OCI-LY1 (cell line): ENCODE results near the gene CKS2.

Experiments
- H2AFZ ChIP-seq: fragments of 200-600 bp; sonication (generic), shearing (Covaris generic); 2 replicates; pipeline ENCODE4 v1.6.0; 2014; ENCODE audit warnings: antibody characterized with exemption, mild to moderate bottlenecking, low read length
- H3F3A ChIP-seq: fragments of 200-600 bp; sonication (generic), shearing (Covaris generic); 2 replicates; pipeline ENCODE4 v1.6.0; 2014; ENCODE audit warnings: mild to moderate bottlenecking, antibody characterized with exemption, low read length, moderate library complexity; ENCODE audit not compliant: insufficient read depth
- H3K27ac ChIP-seq: fragments of 200-600 bp; sonication (generic); 2 replicates; pipeline ENCODE4 v1.5.1; 2014; ENCODE audit warnings: low read length, mixed run types, mild to moderate bottlenecking, low read depth; ENCODE audit not compliant: poor library complexity, severe bottlenecking
- H3K27me3 ChIP-seq: fragments of 200-600 bp; sonication (generic); 2 replicates; pipeline ENCODE4 v1.6.0; 2014; ENCODE audit warnings: antibody characterized with exemption, mild to moderate bottlenecking, low read length, moderate library complexity; ENCODE audit not compliant: insufficient read depth
- H3K36me3 ChIP-seq: fragments of 200-600 bp; sonication (generic); 2 replicates; pipeline ENCODE4 v1.6.1; 2014; ENCODE audit warnings: mild to moderate bottlenecking, antibody characterized with exemption, low read length, moderate library complexity, mixed read lengths; ENCODE audit not compliant: insufficient read depth
- H3K4me1 ChIP-seq: fragments of 200-600 bp; sonication (generic); 2 replicates; pipeline ENCODE4 v1.5.1; 2014; ENCODE audit warnings: mild to moderate bottlenecking, low read length, moderate library complexity; ENCODE audit not compliant: insufficient read depth, severe bottlenecking
- H3K4me2 ChIP-seq: fragments of 200-600 bp; sonication (generic), shearing (Covaris generic); 2 replicates; pipeline ENCODE4 v1.6.1; 2014; ENCODE audit warnings: low read length
- H3K4me3 ChIP-seq: fragments of 200-600 bp; sonication (generic); 2 replicates; pipeline ENCODE4 v1.5.1; 2014; ENCODE audit warnings: low read length, low read depth, mild to moderate bottlenecking, mixed read lengths; ENCODE audit not compliant: poor library complexity, severe bottlenecking
- H3K79me2 ChIP-seq: fragments of 200-600 bp; shearing (Covaris generic); 2 replicates; pipeline ENCODE4 v1.6.1; 2016; ENCODE audit warnings: mixed run types, low read length, mixed read lengths; ENCODE audit not compliant: insufficient read depth
- H3K9ac ChIP-seq: fragments of 200-600 bp; sonication (generic), shearing (Covaris generic); 2 replicates; pipeline ENCODE4 v1.6.1; 2014; ENCODE audit warnings: mild to moderate bottlenecking, low read length, mixed read lengths
- H3K9me2 ChIP-seq: fragments of 200-600 bp; sonication (generic), shearing (Covaris generic); 2 replicates; pipeline ENCODE4 v1.6.1; 2014; ENCODE audit warnings: low read depth, mild to moderate bottlenecking, low read length, mixed read lengths
- H3K9me3 ChIP-seq: fragments of 200-600 bp; shearing (Covaris generic); 2 replicates; pipeline ENCODE4 v1.6.1; 2014; ENCODE audit warnings: low read length, mixed read lengths
- H4K20me1 ChIP-seq: fragments of 200-600 bp; sonication (generic), shearing (Covaris generic); 2 replicates; pipeline ENCODE4 v1.6.0; 2016; ENCODE audit warnings: mild to moderate bottlenecking, low read length; ENCODE audit not compliant: insufficient read depth
- EZH2 ChIP-seq: fragments of 200-600 bp; sonication (generic), shearing (Covaris generic); IDR thresholded peaks from 2 replicates; pipeline ENCODE4 v1.8.0; 2017; ENCODE audit warnings: borderline replicate concordance, mixed run types, mild to moderate bottlenecking, antibody characterized with exemption, low read length, moderate library complexity, mixed read lengths
- TF ChIP-seq, protein P1 (sequence below): fragments of 200-600 bp; sonication (generic), shearing (Covaris generic); IDR thresholded peaks from 2 replicates; pipeline ENCODE4 v1.5.1; 2017; ENCODE audit warnings: mild to moderate bottlenecking, antibody characterized with exemption, low read length, moderate library complexity, mixed read lengths

The CKS2 gene

DNA sequence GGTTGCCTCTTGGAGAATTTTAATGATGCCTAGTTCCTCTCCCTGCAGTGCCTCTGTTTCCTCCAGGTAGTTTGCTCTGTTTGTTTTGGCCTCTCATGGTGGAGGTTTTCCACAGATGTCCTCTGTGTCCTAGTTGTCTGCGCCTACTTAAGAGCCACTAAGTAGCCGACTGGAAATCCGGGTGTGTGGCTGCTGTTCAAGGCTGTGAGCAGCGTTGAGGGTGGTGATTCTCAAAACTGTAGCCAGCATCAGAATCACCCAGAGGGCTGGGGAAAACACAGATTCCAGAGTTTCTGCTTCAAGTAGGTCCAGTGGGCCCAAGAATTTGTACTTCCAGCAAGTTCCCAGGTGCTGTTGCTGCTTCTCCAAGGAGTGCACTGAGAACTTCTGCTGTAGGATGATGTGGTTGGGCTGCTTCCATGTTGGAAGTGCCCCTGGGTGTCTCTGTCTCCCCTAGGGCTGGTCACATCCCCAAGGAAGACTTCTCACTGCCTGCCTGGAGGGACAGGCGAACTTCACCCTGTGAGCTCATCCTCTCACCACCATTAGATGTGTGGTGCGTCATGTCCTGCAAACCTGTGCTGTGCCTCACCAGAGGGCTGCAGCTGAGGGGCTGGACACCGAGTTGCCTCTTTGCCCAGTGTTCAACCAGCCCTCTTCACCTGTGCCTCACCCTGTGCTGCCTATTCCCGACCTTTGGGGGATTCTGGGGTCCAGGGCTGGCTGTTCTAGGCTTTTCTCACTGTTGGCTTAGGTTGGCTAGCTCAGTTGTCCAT lies 42.1 kb downstream of the CKS2 start:
- Histone ChIP-seq H3K4me3 (no peak overlapping the region), H3K27me3 (no peaks in the 10 kb centered on the region), H3K79me2 (no peaks in the 10 kb centered on the region), H4K20me1 (no peaks in the 10 kb centered on the region), H3K4me2 (no peak overlapping the region), H3F3A (no peaks in the 10 kb centered on the region), H3K9ac (no peak overlapping the region), H3K36me3 (peaks cover 98% of the 10 kb centered on the region), H3K27ac (no peak overlapping the region), H2AFZ (no peak overlapping the region), H3K9me3 (no peaks in the 10 kb centered on the region), H3K9me2 (no peaks in the 10 kb centered on the region), H3K4me1 (no peaks in the 10 kb centered on the region)
- TF ChIP-seq, protein P1, sequence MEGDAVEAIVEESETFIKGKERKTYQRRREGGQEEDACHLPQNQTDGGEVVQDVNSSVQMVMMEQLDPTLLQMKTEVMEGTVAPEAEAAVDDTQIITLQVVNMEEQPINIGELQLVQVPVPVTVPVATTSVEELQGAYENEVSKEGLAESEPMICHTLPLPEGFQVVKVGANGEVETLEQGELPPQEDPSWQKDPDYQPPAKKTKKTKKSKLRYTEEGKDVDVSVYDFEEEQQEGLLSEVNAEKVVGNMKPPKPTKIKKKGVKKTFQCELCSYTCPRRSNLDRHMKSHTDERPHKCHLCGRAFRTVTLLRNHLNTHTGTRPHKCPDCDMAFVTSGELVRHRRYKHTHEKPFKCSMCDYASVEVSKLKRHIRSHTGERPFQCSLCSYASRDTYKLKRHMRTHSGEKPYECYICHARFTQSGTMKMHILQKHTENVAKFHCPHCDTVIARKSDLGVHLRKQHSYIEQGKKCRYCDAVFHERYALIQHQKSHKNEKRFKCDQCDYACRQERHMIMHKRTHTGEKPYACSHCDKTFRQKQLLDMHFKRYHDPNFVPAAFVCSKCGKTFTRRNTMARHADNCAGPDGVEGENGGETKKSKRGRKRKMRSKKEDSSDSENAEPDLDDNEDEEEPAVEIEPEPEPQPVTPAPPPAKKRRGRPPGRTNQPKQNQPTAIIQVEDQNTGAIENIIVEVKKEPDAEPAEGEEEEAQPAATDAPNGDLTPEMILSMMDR, result no peak
- no peak for TF ChIP-seq EZH2

DNA sequence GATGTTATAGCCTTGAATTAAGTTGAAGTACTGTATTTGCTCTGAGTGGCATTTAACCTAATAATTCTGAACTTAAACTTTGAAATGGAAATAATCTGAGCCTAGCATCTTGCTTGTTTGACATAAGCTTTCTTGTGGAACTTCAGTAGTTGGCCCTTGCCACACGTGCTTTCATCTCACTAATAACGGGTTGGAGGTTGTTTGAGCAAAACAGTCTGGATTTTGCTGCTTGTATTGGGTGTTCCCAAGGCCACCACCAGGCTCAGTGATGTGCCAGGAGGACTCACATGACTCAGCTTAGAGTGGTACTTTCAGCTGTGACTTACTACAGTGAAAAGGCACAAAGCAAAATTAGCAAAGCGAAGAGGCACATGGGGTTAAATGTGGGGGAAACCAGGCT lies 43.0 kb downstream of the CKS2 start:
- H3K4me2 ChIP-seq, result no peak overlapping the region
- peaks cover 98% of the 10 kb centered on the region for H3K36me3 ChIP-seq
- H3K9me3 ChIP-seq, result no peaks in the 10 kb centered on the region
- no peaks in the 10 kb centered on the region for H3K4me1 ChIP-seq
- H3K4me3 ChIP-seq, result no peak overlapping the region
- no peaks in the 10 kb centered on the region for H3K9me2 ChIP-seq
- H3K9ac ChIP-seq, result no peak overlapping the region
- H2AFZ ChIP-seq, result no peak overlapping the region
- H3K27me3 ChIP-seq, result no peaks in the 10 kb centered on the region
- H3K79me2 ChIP-seq, result no peaks in the 10 kb centered on the region
- H4K20me1 ChIP-seq, result no peaks in the 10 kb centered on the region
- TF ChIP-seq EZH2, result no peak
- TF ChIP-seq, protein P1, result no peak
- H3K27ac ChIP-seq, result no peak overlapping the region
- no peaks in the 10 kb centered on the region for H3F3A ChIP-seq

DNA sequence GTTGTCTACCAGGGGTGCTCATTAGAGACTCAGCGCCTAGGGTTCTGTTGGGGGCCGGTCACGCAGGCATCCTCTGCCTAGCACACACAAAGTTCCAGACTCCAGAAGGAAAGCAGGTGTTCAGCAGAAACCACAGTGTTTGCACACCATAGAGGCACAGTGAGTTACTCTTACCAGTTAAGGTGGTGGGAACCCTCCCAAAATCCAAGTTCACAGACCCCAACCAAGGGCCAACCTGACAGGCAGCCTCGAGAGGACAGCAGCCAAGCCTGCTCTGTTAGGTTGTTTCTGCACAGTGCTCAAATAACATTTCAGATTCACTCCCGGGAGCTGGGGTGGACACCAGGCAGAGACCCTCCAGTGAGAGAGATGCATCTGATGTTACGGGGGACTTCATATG lies 43.5 kb downstream of the CKS2 start:
- Histone ChIP-seq H3K79me2 (no peaks in the 10 kb centered on the region), H3K9ac (no peak overlapping the region), H3K4me2 (no peak overlapping the region), H2AFZ (no peak overlapping the region), H3K4me3 (no peak overlapping the region), H3K27me3 (no peaks in the 10 kb centered on the region), H3K9me3 (no peaks in the 10 kb centered on the region), H3K27ac (no peak overlapping the region), H3K36me3 (peaks cover 98% of the 10 kb centered on the region), H3F3A (no peaks in the 10 kb centered on the region), H4K20me1 (no peaks in the 10 kb centered on the region), H3K9me2 (no peaks in the 10 kb centered on the region), H3K4me1 (no peaks in the 10 kb centered on the region)
- TF ChIP-seq, protein P1, result no peak
- no peak for TF ChIP-seq EZH2
